H1 (cell line): ENCODE data around the gene ZNF576.

Source experiments
- BCL11A ChIP-seq, 2 experiments: IDR thresholded peaks; one replicate each; pipeline ENCODE4 v1.6.1; 2011; ENCODE audit warnings: low read depth in 2 of 2, low read length in 2 of 2, mild to moderate bottlenecking in 2 of 2
- CHD2 ChIP-seq: IDR thresholded peaks from 2 replicates; pipeline ENCODE4 v1.6.1; 2012; ENCODE audit warnings: low read length, improper control_type of control experiment
- EP300 ChIP-seq, 2 experiments: IDR thresholded peaks; 1 replicate in 1 of 2; 2 replicates in 1 of 2; pipeline ENCODE4 v1.6.1; 2011 to 2012; ENCODE audit warnings: low read depth in 2 of 2, low read length in 2 of 2, mild to moderate bottlenecking in 2 of 2, borderline replicate concordance in 1 of 2, inconsistent platforms in 1 of 2, moderate library complexity in 1 of 2
- GABPA ChIP-seq: IDR thresholded peaks from 2 replicates; pipeline ENCODE4 v1.6.1; 2011; ENCODE audit warnings: mild to moderate bottlenecking, low read length, moderate library complexity, borderline replicate concordance; ENCODE audit not compliant: insufficient read depth
- GTF2F1 ChIP-seq: IDR thresholded peaks from 2 replicates; pipeline ENCODE4 v1.6.1; 2012; ENCODE audit warnings: low read depth, low read length, improper control_type of control experiment, borderline replicate concordance
- HDAC6 ChIP-seq: IDR thresholded peaks from one replicate; pipeline ENCODE4 v1.7.1; 2012; ENCODE audit warnings: low read depth, mild to moderate bottlenecking, inconsistent platforms, low read length, moderate library complexity
- RNF2 ChIP-seq: fragments of 200-900, 300-1000 bp; sonication (generic); IDR thresholded peaks from 2 replicates; pipeline ENCODE4 v1.7.1; 2016; ENCODE audit warnings: borderline replicate concordance, low read depth, mild to moderate bottlenecking, antibody characterized with exemption, low read length; ENCODE audit not compliant: poor library complexity, severe bottlenecking; ENCODE audit errors: missing control alignments
- TF ChIP-seq, protein P1 (sequence below): IDR thresholded peaks from 2 replicates; pipeline ENCODE4 v1.6.1; 2011; ENCODE audit warnings: low read length, improper control_type of control experiment

DNA sequence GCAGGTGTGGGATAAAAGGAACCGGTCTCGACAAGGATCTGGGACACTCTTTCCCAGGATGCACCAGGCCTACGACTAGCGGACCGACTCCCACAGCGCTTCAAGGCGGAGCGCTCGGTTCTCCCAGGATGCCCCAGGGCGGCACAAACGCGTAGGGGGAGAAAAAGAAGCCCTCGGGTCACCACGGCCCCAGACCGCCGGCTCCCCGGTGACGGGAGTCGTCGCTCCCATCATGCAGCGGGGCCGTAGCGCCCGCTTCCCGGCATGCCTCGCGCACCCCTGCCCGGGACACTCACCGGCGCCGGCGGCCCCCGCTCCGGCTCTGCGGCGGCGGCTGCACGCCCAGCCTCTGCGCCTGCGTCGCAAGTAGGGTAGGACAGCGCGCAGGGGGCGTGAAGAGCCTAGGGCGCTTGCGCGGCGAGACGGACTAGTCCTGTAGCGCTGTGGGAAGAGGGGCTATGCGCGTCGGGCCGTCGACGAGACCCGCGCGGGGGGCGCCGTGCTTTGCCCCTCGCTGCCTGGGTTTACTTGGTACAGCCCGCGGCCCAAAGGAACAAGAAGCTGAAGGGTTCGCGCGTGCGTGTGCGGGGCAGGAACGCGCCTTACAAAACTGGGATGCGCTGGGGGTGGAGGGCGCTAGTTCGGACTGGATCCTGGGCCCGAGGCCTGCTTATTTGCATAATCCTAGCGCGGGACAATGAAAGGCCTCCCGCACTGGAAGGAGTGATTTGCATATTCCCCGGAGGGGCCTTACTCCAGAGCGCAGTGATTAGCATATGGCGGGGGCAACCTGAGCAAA is 23.1 kb downstream of the ZNF576 start, which contains the start of gene ZNF428:
- 0 out of 2 replicates have a peak, but pooled peaks have one; percentile 9 for TF ChIP-seq GTF2F1
- TF ChIP-seq GABPA, result no peak
- TF ChIP-seq EP300 (IDR thresholded peaks at IDR 0.05; ENCODE audit: borderline replicate concordance in 1 of 2, low read depth in 2 of 2, low read length in 2 of 2), result peak in 1 of 2 experiments; percentile 60; a peak in 2 of 3 replicates
- no peak for TF ChIP-seq HDAC6
- TF ChIP-seq RNF2, result no peak
- TF ChIP-seq, protein P1, sequence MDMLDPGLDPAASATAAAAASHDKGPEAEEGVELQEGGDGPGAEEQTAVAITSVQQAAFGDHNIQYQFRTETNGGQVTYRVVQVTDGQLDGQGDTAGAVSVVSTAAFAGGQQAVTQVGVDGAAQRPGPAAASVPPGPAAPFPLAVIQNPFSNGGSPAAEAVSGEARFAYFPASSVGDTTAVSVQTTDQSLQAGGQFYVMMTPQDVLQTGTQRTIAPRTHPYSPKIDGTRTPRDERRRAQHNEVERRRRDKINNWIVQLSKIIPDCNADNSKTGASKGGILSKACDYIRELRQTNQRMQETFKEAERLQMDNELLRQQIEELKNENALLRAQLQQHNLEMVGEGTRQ, result no peak
- no peak for TF ChIP-seq BCL11A (IDR thresholded peaks at IDR 0.05; ENCODE audit: low read depth in 2 of 2, low read length in 2 of 2)
- TF ChIP-seq CHD2, result no peak
